GM19043 (cell line): ENCODE measurements around the gene TNFSF4.

Source experiments
- ATAC-seq: cut with Tn5 transposase; IDR thresholded peaks from one replicate; pipeline ENCODE4 v1.9.1; 2021; ENCODE audit warnings: low read depth; ENCODE audit not compliant: unreplicated experiment

The TNFSF4 gene

DNA sequence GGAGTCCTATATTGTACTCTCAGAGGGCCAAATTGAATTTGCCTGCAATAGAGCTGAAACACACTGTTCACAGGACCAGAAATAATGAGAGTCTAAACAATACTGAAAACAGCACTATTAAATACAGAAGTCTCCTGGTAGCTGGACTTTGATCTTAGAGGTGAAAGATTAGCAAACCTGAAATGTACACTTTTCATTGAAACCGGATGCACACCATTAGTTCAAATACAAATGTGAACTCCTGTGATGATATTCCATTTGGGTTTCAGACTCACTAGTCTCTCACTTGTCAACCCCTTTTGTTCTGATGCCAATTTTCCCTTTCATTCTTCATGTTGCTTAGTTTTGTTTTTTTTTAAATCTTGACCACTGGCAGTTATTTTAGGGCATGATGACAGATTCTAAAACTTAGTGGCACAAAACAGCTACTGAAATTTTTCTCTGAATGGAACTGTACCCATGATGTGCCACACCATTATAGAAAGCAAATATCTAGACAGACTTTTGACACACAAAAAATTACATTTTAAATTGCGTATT lies 5.9 kb upstream of the TNFSF4 start:
- ATAC-seq: peak; percentile 81

DNA sequence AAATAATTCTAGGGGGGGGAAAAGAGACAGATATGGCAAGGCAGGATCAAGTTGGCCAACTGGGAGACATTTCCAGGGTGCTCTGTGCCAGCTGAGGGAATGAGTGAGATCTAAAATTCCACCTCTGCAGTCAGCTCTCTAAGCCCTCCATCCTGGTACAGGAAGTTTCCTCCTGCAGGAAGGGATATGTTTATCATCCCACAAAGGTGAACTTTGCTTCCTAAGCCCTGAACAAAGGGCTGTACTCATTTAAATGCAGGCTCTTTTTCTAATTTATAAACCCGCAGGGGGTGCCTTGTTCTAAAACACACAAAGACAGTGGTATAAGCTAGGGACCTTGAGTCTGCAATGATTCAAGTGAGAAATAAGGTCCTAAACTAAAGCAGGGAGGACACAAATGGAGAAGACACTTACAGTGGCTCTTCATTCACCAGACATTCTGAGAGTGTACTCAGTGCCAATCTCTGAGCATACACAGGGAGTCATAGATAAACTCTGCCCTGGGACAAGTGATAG lies 3.6 kb upstream of the TNFSF4 start:
- ATAC-seq: no peak

DNA sequence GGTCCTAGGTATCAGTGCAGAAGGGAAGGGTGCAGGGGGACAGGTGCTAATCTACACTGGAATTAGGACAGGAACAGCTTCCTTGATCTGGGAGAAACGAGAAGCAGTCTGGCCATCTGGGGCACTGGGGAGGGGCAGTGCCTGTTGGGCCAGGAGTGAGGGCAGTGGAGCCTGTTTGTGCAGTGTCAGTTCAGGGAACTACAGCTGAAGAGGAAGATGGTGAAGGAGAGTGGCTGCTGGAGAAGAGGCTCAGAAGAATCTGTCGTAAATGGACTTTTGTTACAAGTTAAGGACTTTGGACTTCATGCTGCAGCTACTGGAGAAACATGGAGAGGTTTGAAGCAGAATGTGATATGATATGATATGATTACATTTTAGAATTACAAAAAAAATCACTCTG lies 3.2 kb upstream of the TNFSF4 start:
- ATAC-seq: no peak

DNA sequence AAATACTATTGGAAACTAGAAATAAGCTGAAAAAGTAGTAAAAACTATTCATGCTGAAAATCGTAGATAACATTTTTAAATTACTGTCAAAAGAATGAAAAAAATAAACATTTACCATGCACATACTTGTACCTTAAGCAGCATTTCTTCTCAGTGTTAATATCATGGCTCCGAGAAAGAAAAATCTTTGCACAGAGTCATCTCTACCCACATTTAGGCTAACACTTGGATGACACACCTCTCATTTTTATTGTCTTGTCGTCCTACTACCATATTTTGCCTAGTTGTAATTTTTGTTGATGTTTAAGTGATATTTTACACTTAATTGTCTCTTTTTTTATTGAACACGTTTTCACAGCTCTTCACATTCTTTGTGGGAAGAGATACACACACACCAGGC lies 1.7 kb upstream of the TNFSF4 start:
- no peak for ATAC-seq

DNA sequence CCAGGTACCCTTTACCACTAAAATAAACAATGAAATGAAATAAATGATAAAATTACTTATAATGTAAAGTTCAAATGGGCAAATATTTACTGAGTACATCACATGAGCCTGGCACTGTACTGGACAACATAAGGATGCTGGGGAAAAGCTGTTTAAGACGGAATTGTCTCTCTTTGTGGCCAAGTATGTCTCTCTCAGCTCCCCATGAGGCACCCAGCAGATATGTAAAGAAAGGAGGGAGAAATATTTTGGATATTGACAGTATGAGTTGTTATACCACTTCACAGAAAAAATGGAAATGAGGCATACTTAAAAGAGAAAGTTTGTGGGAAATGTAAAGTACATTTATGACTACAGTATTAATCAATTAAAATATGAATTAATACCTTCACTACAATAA lies 1.0 kb upstream of the TNFSF4 start:
- no peak for ATAC-seq

DNA sequence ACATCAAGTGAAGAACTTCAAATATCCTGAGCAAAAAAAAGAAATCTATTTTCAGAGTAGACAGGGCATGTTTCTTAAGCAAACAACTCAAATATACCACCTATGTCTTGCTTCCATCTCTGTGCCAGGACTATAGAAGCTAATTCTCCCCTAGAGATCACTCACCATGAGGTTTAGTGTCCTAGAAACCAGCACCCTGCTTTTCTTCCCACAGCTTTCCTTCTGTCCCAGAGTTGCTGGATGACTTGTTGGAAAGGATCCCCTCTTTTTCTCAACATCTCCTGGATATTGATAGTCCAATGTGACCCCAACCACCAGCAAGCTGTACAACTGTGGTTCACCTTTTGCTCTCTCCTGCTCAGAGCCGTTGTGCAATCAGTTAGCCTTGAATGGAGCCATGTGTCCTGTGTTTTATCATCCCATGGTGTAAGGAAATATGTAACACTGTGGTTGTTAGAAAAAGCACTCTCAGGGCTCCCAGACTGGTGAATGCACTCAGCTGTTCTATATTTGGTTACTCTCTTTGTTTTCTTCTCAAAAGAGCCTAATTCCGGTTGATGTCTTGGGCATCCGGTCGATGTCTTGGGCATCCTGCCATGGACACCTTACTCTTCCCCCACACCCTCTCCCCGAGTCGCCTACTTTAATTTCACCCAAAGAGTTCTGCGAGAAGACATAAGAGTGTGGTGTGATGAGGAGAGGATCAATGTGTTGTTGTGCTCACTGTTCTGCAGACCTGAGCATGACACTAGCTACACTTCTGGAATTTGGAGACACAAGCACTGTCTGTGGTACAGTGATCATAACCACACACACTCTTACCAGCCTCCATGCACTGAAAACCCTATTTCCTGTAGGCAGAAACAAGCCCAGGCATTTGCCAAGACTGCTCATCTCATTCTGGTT lies 1.7 kb downstream of the TNFSF4 start:
- ATAC-seq: no peak

DNA sequence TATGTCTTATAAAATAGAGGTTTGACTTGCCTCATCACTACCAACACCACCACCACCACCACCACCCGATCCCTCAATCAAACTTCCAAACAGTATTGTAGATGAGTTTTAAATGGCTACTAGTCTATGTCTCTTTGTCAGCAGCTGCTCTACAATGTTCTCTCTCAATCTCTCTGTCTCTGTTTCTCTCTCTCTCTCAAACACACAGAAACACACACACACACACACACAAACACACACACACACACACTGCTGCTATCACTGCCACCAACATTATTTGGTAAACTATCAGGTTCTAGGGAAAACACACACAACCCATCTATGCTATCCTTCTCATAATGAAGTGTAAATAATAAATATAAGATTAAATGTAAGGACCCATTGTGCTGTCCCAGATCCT lies 2.4 kb downstream of the TNFSF4 start:
- no peak for ATAC-seq

DNA sequence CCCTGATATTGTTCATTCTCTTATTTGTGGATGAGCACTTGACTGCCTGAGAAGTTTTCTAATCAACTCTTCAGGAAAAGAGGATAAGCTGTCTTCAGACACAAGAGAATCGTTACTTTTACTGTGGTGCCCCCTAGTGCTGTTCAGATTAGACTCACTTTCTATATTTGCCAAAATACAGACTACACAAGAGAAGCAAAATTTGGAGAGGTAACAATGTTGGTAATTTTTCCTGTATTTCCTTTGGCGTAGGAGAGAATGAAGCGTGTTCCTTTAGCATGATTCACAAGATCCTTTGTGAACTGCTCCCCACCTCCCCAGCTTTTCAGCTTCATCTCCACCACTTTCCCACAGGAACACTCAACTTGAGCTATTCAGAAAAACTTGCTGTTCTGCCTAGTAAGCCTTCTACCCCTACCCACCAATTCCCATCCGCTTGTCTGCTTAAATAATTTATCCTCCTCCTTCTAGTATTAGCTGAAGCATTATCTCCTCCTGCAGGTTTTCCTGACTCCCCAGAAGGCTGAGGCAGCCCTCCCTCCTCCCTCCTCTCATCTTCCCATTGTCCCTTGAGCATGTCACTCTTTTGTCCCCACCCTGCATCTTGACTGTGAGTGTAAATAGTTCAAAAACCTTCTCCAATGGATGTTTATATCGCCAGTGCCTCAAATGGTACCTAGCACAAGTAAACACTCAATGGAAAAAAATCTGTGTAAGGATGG lies 4.5 kb downstream of the TNFSF4 start:
- no peak for ATAC-seq

DNA sequence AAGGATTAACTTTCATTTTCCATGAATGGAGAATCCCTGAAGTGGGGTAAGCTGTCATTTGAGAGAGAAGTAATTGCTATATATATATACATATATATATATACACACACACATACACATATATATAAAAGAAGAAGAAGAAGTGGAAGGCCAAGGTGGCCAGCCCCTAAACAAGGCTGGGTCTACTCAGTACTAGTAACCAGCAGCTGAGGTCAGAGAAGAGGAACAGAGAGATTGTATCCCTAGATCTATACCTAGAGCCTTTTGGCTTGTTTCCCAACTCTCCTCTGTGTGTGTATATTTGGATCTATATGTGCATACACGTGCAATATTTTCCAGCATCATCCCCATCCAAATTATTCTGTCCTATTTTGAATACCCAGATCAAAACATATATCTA lies 5.2 kb downstream of the TNFSF4 start:
- no peak for ATAC-seq

DNA sequence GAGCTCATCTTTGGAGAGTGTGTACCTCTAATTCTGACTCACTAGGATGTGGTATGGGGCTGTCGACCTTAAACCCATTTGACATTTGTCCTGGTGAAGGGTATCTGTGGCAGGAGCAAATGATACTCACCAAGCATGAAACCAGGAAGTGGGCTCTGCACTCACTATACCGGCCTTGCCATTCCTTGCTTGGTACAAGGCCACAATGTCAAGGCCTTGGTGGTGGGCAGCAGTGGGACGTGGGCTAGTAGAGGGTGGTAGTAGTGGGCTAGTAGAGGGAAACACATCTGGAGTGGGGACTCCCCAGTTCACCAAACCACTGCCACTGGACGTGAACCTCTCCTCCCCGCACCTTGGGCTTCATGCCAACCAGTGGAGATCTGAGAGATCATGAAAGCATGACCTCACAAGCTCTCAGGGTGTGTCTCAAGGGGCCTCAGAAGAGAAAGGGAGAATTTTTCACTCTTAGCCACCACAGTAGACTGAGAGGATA lies 11.5 kb downstream of the TNFSF4 start:
- ATAC-seq: peak; percentile 70

DNA sequence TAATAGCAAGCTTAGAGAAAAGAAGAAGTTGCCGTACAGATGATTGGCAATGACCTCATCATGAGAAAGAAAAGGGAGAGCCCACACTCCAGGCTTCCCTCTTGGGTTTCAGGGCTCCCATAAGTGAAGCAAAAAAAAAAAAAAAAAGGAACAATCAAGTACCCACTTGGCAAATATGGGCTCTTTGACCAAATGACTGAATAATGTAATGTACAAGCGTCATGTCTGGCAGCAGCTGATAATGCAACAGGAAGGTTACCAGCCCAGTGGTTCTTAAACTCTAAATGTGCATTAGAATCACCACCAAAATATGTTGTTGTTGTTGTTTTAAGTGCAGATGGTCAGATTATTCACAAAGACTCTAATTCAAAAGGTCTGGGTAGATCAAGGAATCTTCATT lies 13.5 kb downstream of the TNFSF4 start:
- ATAC-seq: no peak

DNA sequence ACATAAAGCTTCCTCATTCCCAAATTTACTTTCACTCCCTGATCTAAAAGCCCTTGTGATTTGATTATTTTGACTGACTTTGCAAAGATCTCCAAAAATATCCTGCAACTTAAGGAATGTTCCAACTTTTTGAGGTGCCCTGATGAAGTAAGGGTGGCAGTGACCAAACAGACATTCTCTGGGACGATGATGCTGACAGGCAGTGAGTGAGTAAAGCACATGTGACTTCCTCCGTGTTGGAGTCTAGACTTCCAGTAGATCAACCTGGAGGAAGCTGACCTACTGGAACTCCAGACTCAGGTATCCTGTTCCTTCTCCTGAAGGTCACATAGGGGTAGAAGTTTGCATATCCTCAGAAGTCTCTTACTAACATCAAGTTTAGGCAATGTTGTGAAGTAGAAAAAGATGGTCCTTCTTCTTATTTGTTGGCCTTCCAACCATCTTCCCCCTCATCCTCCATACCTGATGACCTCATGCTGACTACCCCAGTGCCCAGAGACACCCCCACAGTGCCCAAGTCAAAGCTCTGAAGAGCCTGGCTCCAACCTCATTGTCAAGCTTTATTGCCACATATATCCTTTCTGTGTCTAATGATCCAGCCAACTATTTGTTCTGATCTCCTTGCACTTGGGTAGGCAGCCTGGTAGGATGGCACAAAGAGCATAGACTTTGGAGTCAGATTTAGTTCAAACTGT lies 16.0 kb downstream of the TNFSF4 start:
- no peak for ATAC-seq

DNA sequence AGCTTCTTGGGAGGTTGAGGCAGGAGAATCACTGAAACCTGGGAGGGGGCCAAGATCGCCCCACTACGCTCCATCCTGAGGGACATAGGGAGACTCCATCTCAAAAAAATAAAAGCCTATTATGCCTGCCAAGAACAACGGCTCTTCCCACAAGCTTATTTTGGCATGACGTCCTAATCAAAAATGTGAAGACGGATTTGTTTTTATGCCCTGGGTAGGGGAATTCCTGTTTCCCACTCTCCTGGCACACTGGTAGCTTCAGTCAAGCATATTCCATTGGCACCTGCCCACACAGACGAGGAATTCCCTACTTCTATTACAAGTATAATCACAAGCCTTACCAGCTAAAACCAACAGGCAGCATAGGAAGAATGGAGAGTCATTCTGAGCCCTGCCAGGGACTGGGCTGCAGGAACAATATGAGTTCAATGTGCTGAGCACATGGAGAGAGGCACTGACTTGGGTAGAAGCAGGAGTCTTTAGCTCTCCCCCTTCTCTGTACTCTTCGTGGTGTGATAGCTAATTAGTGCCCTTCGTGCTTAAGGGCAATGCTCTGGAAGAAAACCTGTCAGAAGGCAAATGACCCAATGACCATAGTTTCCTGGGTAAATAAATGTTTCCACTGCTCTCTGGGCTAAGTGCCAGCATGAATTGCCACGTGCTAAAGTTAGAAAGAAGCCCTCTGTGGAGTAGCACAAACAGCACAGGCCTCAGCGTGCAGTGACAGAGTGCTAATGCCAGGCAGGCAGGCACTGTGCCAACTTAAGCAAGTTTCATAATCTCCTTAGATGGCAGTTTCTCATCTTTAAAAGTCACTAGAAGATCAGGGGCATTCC lies 16.8 kb downstream of the TNFSF4 start:
- no peak for ATAC-seq

DNA sequence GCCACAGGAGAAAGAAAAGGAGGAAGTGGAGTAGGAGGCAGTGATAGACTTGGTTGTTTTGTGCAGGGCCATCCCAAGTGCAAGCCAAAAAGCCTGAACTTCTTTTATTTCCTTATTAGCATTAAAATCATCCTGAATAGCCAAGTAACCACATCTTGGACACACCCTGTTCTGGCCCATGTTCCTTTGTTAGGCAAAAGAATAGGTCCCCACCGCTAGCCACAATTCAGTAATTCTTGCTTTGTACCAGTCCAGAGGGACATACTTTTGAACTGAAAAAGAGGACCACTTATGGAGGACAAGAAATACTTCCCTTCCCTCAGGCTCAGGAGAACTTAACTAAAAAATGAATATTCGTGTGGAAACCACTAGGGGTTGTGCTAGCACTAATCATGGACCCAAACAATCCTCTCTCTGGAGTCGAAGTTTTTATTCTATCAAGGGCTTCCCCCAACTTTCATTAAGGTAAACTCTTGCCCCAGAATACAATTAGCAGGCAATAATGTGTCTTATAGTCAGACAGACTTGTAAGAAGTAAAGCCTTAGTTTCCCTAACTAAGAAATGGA lies 19.4 kb downstream of the TNFSF4 start:
- ATAC-seq: no peak

DNA sequence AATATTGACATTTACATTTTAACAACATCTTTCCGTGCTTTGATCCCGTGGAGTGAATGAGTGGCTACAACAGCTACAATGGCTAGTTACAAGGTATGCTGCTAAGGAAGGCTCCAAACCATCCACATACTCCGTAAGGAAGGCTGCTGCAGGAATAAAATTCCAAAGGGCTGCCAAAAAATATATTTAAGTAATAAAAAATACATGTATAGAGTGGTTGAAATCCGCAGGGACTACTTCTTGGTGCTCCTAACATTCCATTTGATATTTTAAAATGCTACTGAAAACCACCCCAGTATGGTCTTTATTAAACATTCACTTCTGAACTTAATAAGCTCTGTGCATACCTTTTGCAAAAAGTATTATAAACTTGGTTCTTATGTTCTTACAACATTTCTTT lies 25.3 kb downstream of the TNFSF4 start:
- no peak for ATAC-seq

DNA sequence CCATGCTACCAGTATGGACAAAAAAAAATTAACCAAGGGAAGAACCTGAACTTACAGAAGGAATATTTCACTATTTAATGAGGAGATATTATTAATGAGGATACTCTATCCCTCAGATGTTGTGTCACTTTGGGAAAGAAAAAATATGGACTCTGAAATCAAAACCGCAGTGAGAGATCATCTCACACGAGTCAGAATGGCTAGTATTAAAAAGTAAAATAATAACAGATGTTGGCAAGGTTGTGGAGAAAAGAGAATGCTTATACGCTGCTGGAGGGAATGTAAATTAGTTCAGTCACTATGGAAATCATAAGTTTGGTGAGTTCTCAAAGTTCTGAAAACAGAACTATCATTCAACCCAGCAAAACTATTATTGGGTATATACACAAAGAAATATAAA lies 30.9 kb downstream of the TNFSF4 start:
- ATAC-seq: no peak

DNA sequence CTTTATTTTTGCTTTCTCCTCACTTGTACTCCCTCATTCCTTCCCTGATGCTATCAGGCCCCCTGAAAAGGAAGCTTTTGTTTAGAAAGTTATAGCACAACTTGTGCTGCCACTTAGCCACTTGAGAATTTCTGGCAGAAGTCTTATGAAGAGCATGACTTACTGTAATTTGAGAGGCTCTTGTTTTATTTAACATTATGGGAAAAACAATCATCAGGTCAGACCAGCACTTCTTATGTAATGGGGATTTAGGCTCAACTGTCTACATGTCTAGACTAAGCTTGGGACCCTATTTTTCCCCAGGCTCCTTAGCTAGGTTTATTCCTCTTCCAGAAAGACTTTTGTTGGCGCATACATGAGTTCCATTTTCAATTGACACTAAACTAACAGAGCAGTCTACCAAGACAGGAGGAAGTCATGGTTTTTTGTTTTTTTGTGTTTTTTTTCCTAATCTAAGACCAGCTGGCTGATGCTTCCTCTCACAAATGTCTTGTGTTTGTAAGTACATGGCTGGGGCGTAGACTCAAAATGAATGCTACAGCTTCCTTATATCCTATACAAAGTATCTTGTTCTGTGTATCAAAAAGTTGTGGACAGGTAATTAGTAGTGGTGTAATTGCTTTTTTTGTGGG lies 31.5 kb downstream of the TNFSF4 start:
- ATAC-seq: no peak

DNA sequence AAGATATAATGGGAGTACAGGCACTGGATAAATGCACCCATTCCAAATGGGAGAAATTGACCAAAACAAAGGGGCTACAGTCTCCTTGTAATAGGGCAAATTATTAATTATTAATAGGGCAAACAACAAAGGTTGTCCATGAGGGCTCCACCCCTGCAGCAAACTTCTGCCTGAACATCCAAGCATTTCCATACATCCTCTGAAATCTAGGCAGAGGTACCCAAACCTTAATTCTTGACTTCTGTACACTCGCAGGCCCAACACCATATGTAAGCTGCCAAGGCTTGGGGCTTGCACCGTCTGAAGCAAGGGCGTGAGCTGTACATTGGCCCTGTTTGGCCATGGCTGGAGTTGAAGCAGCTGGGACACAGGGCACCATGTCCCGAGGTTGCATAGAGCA lies 33.7 kb downstream of the TNFSF4 start:
- no peak for ATAC-seq

DNA sequence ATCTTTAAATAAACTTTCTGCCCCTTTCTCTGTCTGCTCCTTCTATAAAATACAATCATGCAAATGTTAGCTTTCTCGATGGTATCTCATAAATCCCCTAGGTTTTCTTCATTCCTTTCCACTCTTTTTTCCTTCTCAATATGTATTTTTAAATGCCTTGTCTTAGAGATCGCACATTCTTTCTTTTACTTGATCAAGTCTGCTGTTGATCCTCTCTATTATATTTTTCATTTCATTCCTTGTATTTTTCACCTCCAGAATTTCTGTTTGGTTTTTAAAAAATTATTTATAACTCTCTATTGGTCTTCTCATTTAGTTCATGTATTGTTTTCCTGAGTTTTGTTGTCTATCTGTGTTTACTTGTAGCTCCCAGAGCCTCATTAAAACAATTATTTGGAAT lies 36.0 kb downstream of the TNFSF4 start:
- ATAC-seq: no peak
